B cell (primary cell): Measurements from ENCODE around the gene ARHGEF17. TPM values are rescaled to one million over a fixed set of nuclear protein-coding genes. Genes with fewer than 3 reads are reported as not detected.

Experiments
- ATAC-seq: fragments of 200-7000 bp; cut with Tn5 transposase; one replicate; pipeline ENCODE4 v1.10.0; 2021; ENCODE audit warnings: low read depth, mild to moderate bottlenecking, moderate number of reproducible peaks, moderate library complexity
- CTCF ChIA-PET: fragments of 350-600 bp; sonication (Branson Sonifier 250); formaldehyde crosslinking; loops from one replicate; lab custom pipeline; 2021; ENCODE audit warnings: antibody characterized with exemption, inconsistent platforms; lab: Charles Lee
- POLR2A ChIA-PET: fragments of 350-600 bp; sonication (Branson Sonifier 250); formaldehyde crosslinking; loops from one replicate; lab custom pipeline; 2021; ENCODE audit warnings: antibody characterized with exemption; lab: Charles Lee
- DNase-seq: peaks from one replicate; pipeline ENCODE4 v3.0.0; 2013
- H2AFZ ChIP-seq: 2 replicates; pipeline ENCODE4 v1.6.1; 2012; ENCODE audit warnings: mild to moderate bottlenecking, low read depth, low read length; ENCODE audit not compliant: insufficient read depth, poor library complexity, severe bottlenecking
- H3K27ac ChIP-seq, 2 donors: 1 replicate in 1 of 2; 2 replicates in 1 of 2; pipeline ENCODE4 v1.5.1; 2012 to 2013; ENCODE audit warnings: low read length in 2 of 2, mild to moderate bottlenecking in 2 of 2, moderate library complexity in 1 of 2
- H3K27me3 ChIP-seq, 4 experiments: fragments of 200-600 bp in 1 of 4; sonication (generic) in 1 of 4; replicated peaks in 1 of 4; 1 replicate in 2 of 4; 2 replicates in 2 of 4; pipeline versions ENCODE4 v1.6.1 to v1.7.0; 2013 to 2016; ENCODE audit warnings: low read length in 3 of 4, mild to moderate bottlenecking in 2 of 4, mixed read lengths in 1 of 4, moderate library complexity in 1 of 4; ENCODE audit not compliant: insufficient read depth in 4 of 4, control insufficient read depth in 3 of 4; ENCODE audit errors: control extremely low read depth in 1 of 4
- H3K36me3 ChIP-seq, 2 experiments: replicated peaks in 1 of 2; 1 replicate in 1 of 2; 2 replicates in 1 of 2; pipeline versions ENCODE4 v1.6.1 to v1.7.1; 2013; ENCODE audit warnings: low read length in 1 of 2; ENCODE audit not compliant: insufficient read depth in 2 of 2, control insufficient read depth in 1 of 2; ENCODE audit errors: control extremely low read depth in 1 of 2, extremely low read depth in 1 of 2
- H3K4me1 ChIP-seq, 2 donors: fragments of 200-600 bp in 1 of 2; sonication (generic) in 1 of 2; 1 replicate in 1 of 2; 2 replicates in 1 of 2; pipeline versions ENCODE4 v1.5.1 to v1.6.1; 2013 to 2017; ENCODE audit warnings: low read length in 2 of 2; ENCODE audit not compliant: control insufficient read depth in 2 of 2, insufficient read depth in 2 of 2
- H3K4me2 ChIP-seq: replicated peaks from 2 replicates; pipeline ENCODE3; 2012; ENCODE audit warnings: mild to moderate bottlenecking, low read depth, low read length; ENCODE audit not compliant: poor library complexity, severe bottlenecking
- H3K4me3 ChIP-seq, 5 experiments: fragments of 200-600 bp in 1 of 5; sonication (generic) in 1 of 5; 1 replicate in 3 of 5; 2 replicates in 2 of 5; pipeline versions ENCODE4 v1.5.1 to v1.7.0; 2011 to 2016; ENCODE audit warnings: low read length in 4 of 5, mild to moderate bottlenecking in 4 of 5, low read depth in 2 of 5, control low read depth in 1 of 5, moderate library complexity in 1 of 5; ENCODE audit not compliant: insufficient read depth in 1 of 5; ENCODE audit errors: control extremely low read depth in 1 of 5, extremely low read depth in 1 of 5
- H3K79me2 ChIP-seq: fragments of 200-600 bp; sonication (generic); one replicate; pipeline ENCODE4 v1.6.0; 2016; ENCODE audit warnings: low read length; ENCODE audit not compliant: control insufficient read depth, insufficient read depth
- H3K9ac ChIP-seq: fragments of 200-600 bp; sonication (generic); 2 replicates; pipeline ENCODE4 v1.6.1; 2017; ENCODE audit warnings: mild to moderate bottlenecking, low read length, moderate library complexity
- H3K9me3 ChIP-seq, 3 donors: one replicate each; pipeline versions ENCODE4 v1.6.1 to v1.7.1; 2013; ENCODE audit warnings: low read length in 2 of 3; ENCODE audit not compliant: control insufficient read depth in 2 of 3, insufficient read depth in 1 of 3; ENCODE audit errors: control extremely low read depth in 1 of 3
- H4K20me1 ChIP-seq: 2 replicates; pipeline ENCODE4 v1.6.0; 2012; ENCODE audit warnings: mild to moderate bottlenecking, low read length; ENCODE audit not compliant: insufficient read depth, control insufficient read depth, poor library complexity, severe bottlenecking
- H3K27ac Mint-ChIP-seq: one replicate; pipeline ENCODE4 v1.8.0; 2021; ENCODE audit warnings: mixed read lengths
- H3K27me3 Mint-ChIP-seq: one replicate; pipeline ENCODE4 v1.8.0; 2021; ENCODE audit warnings: mixed read lengths
- H3K4me1 Mint-ChIP-seq: one replicate; pipeline ENCODE4 v1.8.0; 2021; ENCODE audit warnings: mixed read lengths
- H3K4me3 Mint-ChIP-seq: one replicate; pipeline ENCODE4 v1.8.0; 2021; ENCODE audit warnings: mixed read lengths
- H3K9me3 Mint-ChIP-seq: one replicate; pipeline ENCODE4 v1.8.0; 2022; ENCODE audit warnings: mixed read lengths; ENCODE audit not compliant: insufficient read depth
- EZH2 ChIP-seq: IDR thresholded peaks from 2 replicates; pipeline ENCODE4 v1.6.1; 2012; ENCODE audit warnings: borderline replicate concordance, low read depth, mild to moderate bottlenecking, moderate library complexity, low read length; ENCODE audit not compliant: insufficient read depth, poor library complexity, severe bottlenecking
- WGBS: methylation state at CpG from one replicate; pipeline ENCODE4 v1.1.5; 2013; ENCODE audit warnings: missing lambda C conversion rate; ENCODE audit not compliant: insufficient coverage; 5-methylcytosine and 5-hydroxymethylcytosine counted together
- intact Hi-C: fragments of 100-400 bp; cut with micrococcal nuclease; formaldehyde crosslinking; loops from one replicate; pipeline ENCODE4 v1.10.0; 2022
- polyA plus RNA-seq: library from polyadenylated mRNA; depleted of rRNA; stranded (reverse); fragments of >200 nt; gene quantifications from 2 replicates; pipeline ENCODE4 v1.2.3, GENCODE V29; 2012
- total RNA-seq, 2 donors: library from RNA; stranded (reverse); fragments of 120-200 nt in 1 of 2; gene quantifications; 1 replicate in 1 of 2; 2 replicates in 1 of 2; pipeline versions ENCODE4 v1.2.3 to v1.2.4, GENCODE V29; 2013 to 2022
- TF ChIP-seq, protein P1 (sequence below): fragments of 200-600 bp; IDR thresholded peaks from one replicate; pipeline ENCODE4 v1.8.0; 2022; ENCODE audit warnings: antibody characterized with exemption, mild to moderate bottlenecking

ARHGEF17 gene
- total and polyA plus RNA-seq, 2 donors (not counting 1 experiment from before 2014, with no cell fraction given), result 0.05 TPM; not detected in 1

DNA sequence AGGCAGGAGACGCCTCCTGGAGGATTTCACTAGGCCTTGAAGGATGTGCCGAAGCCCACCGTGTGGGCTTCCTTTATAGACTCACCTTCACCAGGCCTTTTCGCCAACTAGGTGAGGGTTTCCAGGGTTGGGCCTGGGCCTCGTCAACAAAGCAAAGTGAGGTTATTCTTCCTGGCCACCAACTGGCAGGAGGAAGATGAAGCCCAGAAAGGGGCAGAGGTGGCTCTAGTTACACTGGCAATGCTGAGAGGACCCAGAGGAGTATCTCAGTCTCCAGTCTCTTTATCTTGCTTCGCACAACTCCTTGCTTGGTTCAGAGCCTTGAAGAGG is 67.7 kb downstream of the ARHGEF17 start:
- H3K4me3 Mint-ChIP-seq, result peak overlapping the region; percentile 100
- H3K4me2 ChIP-seq, result peak overlapping the region; percentile 89
- H3K4me1 ChIP-seq, result peaks cover 60 to 78% of the 10 kb centered on the region in 2 donors
- ChIA-PET POLR2A (interaction anchor here (2.0 kb wide), 1 partner anchor 9 kb away, joined by 13 read pairs; no protein-coding TSS in a partner anchor), CTCF (interaction anchor here (8.5 to 23.8 kb wide), 2 partner anchors 12 to 26 kb away, joined by 101 to 311 read pairs; no protein-coding TSS in a partner anchor)
- H3K79me2 ChIP-seq, result peaks cover 65% of the 10 kb centered on the region
- WGBS, result 44% methylated on average over 2 of the region's 6 CpGs
- H3K9me3 ChIP-seq, result no peaks in the 10 kb centered on the region
- TF ChIP-seq EZH2, result no peak
- TF ChIP-seq, protein P1, sequence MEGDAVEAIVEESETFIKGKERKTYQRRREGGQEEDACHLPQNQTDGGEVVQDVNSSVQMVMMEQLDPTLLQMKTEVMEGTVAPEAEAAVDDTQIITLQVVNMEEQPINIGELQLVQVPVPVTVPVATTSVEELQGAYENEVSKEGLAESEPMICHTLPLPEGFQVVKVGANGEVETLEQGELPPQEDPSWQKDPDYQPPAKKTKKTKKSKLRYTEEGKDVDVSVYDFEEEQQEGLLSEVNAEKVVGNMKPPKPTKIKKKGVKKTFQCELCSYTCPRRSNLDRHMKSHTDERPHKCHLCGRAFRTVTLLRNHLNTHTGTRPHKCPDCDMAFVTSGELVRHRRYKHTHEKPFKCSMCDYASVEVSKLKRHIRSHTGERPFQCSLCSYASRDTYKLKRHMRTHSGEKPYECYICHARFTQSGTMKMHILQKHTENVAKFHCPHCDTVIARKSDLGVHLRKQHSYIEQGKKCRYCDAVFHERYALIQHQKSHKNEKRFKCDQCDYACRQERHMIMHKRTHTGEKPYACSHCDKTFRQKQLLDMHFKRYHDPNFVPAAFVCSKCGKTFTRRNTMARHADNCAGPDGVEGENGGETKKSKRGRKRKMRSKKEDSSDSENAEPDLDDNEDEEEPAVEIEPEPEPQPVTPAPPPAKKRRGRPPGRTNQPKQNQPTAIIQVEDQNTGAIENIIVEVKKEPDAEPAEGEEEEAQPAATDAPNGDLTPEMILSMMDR, result no peak
- H3K4me3 ChIP-seq, result peak overlapping the region in 3 of 5 experiments; percentile 11 to 38 (median 13)
- peak overlapping the region; percentile 98 for H3K9ac ChIP-seq
- no peaks in the 10 kb centered on the region for H3K27me3 Mint-ChIP-seq
- no peaks in the 10 kb centered on the region for H3K9me3 Mint-ChIP-seq
- peaks cover 35% of the 10 kb centered on the region for H4K20me1 ChIP-seq
- peak overlapping the region; percentile 88 for H3K27ac Mint-ChIP-seq
- no peaks in the 10 kb centered on the region for H3K27me3 ChIP-seq
- peak overlapping the region; percentile 77 for H2AFZ ChIP-seq
- intact Hi-C loops, result loop anchor here (1.0 to 2.0 kb wide), 5 partner anchors 10 to 561 kb away; partner anchors contain the start of gene ATG16L2
- peak overlapping the region; percentile 76 to 98 for H3K27ac ChIP-seq
- peaks cover 70% of the 10 kb centered on the region for H3K4me1 Mint-ChIP-seq
- DNase-seq (no peak), ATAC-seq (no peak)
- peaks cover 0 to 18% of the 10 kb centered on the region in 2 experiments for H3K36me3 ChIP-seq

DNA sequence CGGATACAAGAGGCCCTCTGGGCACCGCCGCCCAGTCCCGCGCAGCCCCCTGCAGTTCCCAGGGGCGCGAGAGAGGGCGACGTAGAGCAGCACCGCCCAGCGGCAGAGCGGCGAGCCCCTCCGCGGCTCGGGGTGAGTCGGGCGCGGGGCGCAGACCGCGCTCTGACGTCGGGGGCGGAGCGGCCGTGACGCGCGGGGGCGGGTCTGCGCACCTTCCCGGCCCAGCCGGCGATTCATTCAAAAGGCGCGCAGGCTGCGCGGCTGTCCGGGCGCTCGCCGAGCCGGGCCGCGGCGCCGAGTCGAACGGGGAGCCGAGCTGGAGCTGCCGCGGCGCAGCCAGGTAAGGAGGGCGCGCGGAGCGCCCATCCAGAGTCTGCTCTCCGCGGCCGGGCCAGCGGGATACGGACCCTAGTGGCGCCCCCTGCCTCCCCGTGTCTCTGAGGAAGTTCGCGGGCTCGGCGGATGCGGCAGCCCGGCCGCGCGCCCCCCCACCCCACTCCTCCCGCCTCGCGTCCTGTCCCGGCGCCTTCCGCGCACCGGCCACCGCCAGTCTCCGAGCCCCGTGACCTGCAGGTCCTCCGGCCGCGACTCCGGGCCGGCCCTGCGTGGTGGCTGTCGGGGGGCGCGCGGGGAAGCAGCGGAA is 68.2 kb downstream of the ARHGEF17 start, which contains the start of gene RELT:
TSS of gene RELT (plus strand) at position 240 of the 643 bp plus-strand sequence. CDS start 12,738 bp downstream, outside the sequence.
- peak within 1 kb of the TSS; percentile 98 for H3K27ac ChIP-seq
- H3K9me3 Mint-ChIP-seq, result no peaks in the 10 kb centered on the region

More for the DNA sequence above, 68.2 kb downstream of the ARHGEF17 start, which contains the start of gene RELT:
- Histone ChIP-seq H3K9ac (peak within 1 kb of the TSS; percentile 98), H4K20me1 (peaks cover 37% of the 10 kb centered on the region), H3K4me3 (peak within 1 kb of the TSS; percentile 62 to 95 (median 92)), H3K9me3 (no peaks in the 10 kb centered on the region), H3K4me2 (peak within 1 kb of the TSS; percentile 89), H2AFZ (peak within 1 kb of the TSS; percentile 77), H3K79me2 (peaks cover 70% of the 10 kb centered on the region), H3K27me3 (no peaks in the 10 kb centered on the region), H3K36me3 (peaks cover 0 to 18% of the 10 kb centered on the region in 2 experiments), H3K4me1 (peaks cover 65 to 83% of the 10 kb centered on the region in 2 donors)
- ATAC-seq (peak; percentile 87), DNase-seq (peak; percentile 97)
- ChIA-PET CTCF (interaction anchor here (0.7 to 23.8 kb wide), 4 partner anchors 11 to 271 kb away, joined by 3 to 311 read pairs (median 52); no protein-coding TSS in a partner anchor), POLR2A (interaction anchor here (0.8 to 2.0 kb wide), 4 partner anchors 9 to 234 kb away, joined by 3 to 13 read pairs (median 4); no protein-coding TSS in a partner anchor)
- no peak for TF ChIP-seq EZH2
- TF ChIP-seq, protein P1, result peak; percentile 94
- Mint-ChIP-seq H3K4me3 (peak within 1 kb of the TSS; percentile 100), H3K4me1 (peaks cover 75% of the 10 kb centered on the region), H3K27ac (peak within 1 kb of the TSS; percentile 99), H3K27me3 (no peaks in the 10 kb centered on the region)
- WGBS, result under 1% methylated on average over 96 of the region's 96 CpGs
- intact Hi-C loops, result loop anchor here (1.0 to 2.0 kb wide), 5 partner anchors 9 to 561 kb away; partner anchors contain the start of gene ATG16L2
